ENCODE data around the gene NOG. TPM values are rescaled to one million over a fixed set of nuclear protein-coding genes. Genes with fewer than 3 reads are reported as not detected.

NOG gene
- total RNA-seq, 1 experiment from 2014 or later = 0.73 TPM

- intact Hi-C loops (cut with micrococcal nuclease; ENCODE audit: unreplicated experiment) = loop anchor here (5.0 kb wide), 1 partner anchor 184 kb away; no protein-coding TSS in a partner anchor
- H3K4me1 Mint-ChIP-seq (ENCODE audit: low read depth, unreplicated experiment) = no peaks in the 10 kb centered on the region
- CTCF ChIA-PET = interaction anchor here (0.7 kb wide), 1 partner anchor 16 kb away, joined by 5 read pairs; no protein-coding TSS in a partner anchor
- peaks cover 38% of the 10 kb centered on the region for H3K27me3 Mint-ChIP-seq (ENCODE audit: unreplicated experiment)
- peaks cover 10% of the 10 kb centered on the region for H3K36me3 Mint-ChIP-seq (ENCODE audit: insufficient read depth, unreplicated experiment)
- no peak for TF ChIP-seq CTCF (IDR thresholded peaks at IDR 0.05; ENCODE audit: unreplicated experiment)
- no peak overlapping the region for H3K4me3 Mint-ChIP-seq (ENCODE audit: low read depth, unreplicated experiment)
- DNase-seq = no peak
- H3K9me3 Mint-ChIP-seq (ENCODE audit: low read depth, unreplicated experiment) = no peaks in the 10 kb centered on the region
- H3K27ac Mint-ChIP-seq (ENCODE audit: unreplicated experiment) = no peak overlapping the region
- no TSS peak for BruUV-seq (replicated peaks)
Observed at GRCh38 chr17:56598466-56598865, 5.0 kb downstream of the NOG start.

GRCh38 chr17:56599088-56599487 is 5.6 kb downstream of the NOG start:
- Mint-ChIP-seq H3K9me3 (ENCODE audit: low read depth, unreplicated experiment) (no peaks in the 10 kb centered on the region), H3K27me3 (ENCODE audit: unreplicated experiment) (peaks cover 41% of the 10 kb centered on the region), H3K4me3 (ENCODE audit: low read depth, unreplicated experiment) (no peak overlapping the region), H3K4me1 (ENCODE audit: low read depth, unreplicated experiment) (no peaks in the 10 kb centered on the region), H3K27ac (ENCODE audit: unreplicated experiment) (no peak overlapping the region), H3K36me3 (ENCODE audit: insufficient read depth, unreplicated experiment) (peaks cover 10% of the 10 kb centered on the region)
- BruUV-seq (replicated peaks) = no TSS peak
- no peak for DNase-seq
- no peak for TF ChIP-seq CTCF (IDR thresholded peaks at IDR 0.05; ENCODE audit: unreplicated experiment)
- intact Hi-C loops (cut with micrococcal nuclease; ENCODE audit: unreplicated experiment) = loop anchor here (5.0 kb wide), 1 partner anchor 183 kb away; no protein-coding TSS in a partner anchor
- CTCF ChIA-PET = no interaction called here

- CTCF ChIA-PET = no interaction called here
- H3K4me3 Mint-ChIP-seq (ENCODE audit: low read depth, unreplicated experiment) = no peak overlapping the region
- DNase-seq = no peak
- intact Hi-C loops (cut with micrococcal nuclease; ENCODE audit: unreplicated experiment) = loop anchor here (5.0 kb wide), 1 partner anchor 183 kb away; no protein-coding TSS in a partner anchor
- peaks cover 10% of the 10 kb centered on the region for H3K36me3 Mint-ChIP-seq (ENCODE audit: insufficient read depth, unreplicated experiment)
- no peak overlapping the region for H3K27ac Mint-ChIP-seq (ENCODE audit: unreplicated experiment)
- no peaks in the 10 kb centered on the region for H3K9me3 Mint-ChIP-seq (ENCODE audit: low read depth, unreplicated experiment)
- BruUV-seq (replicated peaks) = no TSS peak
- H3K4me1 Mint-ChIP-seq (ENCODE audit: low read depth, unreplicated experiment) = no peaks in the 10 kb centered on the region
- no peak for TF ChIP-seq CTCF (IDR thresholded peaks at IDR 0.05; ENCODE audit: unreplicated experiment)
- H3K27me3 Mint-ChIP-seq (ENCODE audit: unreplicated experiment) = peaks cover 44% of the 10 kb centered on the region
Observed at GRCh38 chr17:56599566-56599965, 6.1 kb downstream of the NOG start.

- H3K27me3 Mint-ChIP-seq (ENCODE audit: unreplicated experiment) = peaks cover 51% of the 10 kb centered on the region
- no TSS peak for BruUV-seq (replicated peaks)
- no peak overlapping the region for H3K4me3 Mint-ChIP-seq (ENCODE audit: low read depth, unreplicated experiment)
- CTCF ChIA-PET = no interaction called here
- no peak overlapping the region for H3K27ac Mint-ChIP-seq (ENCODE audit: unreplicated experiment)
- intact Hi-C loops (cut with micrococcal nuclease; ENCODE audit: unreplicated experiment) = no loop called here
- H3K9me3 Mint-ChIP-seq (ENCODE audit: low read depth, unreplicated experiment) = no peaks in the 10 kb centered on the region
- H3K4me1 Mint-ChIP-seq (ENCODE audit: low read depth, unreplicated experiment) = no peaks in the 10 kb centered on the region
- TF ChIP-seq CTCF (IDR thresholded peaks at IDR 0.05; ENCODE audit: unreplicated experiment) = no peak
- DNase-seq = no peak
- H3K36me3 Mint-ChIP-seq (ENCODE audit: insufficient read depth, unreplicated experiment) = peaks cover 4% of the 10 kb centered on the region
Observed at GRCh38 chr17:56600256-56600655, 6.8 kb downstream of the NOG start.
